PC-3 (cell line): ENCODE measurements around the gene CD180. TPM values are rescaled to one million over a fixed set of nuclear protein-coding genes. Genes with fewer than 3 reads are reported as not detected.

ENCODE experiments used
- ATAC-seq: fragments of 200-7000 bp; cut with Tn5 transposase; 2 replicates; pipeline ENCODE4 v1.9.1; 2020; ENCODE audit warnings: mild to moderate bottlenecking, moderate library complexity
- BruUV-seq: library from RNA; stranded (reverse); fragments of 400-500 nt; replicated peaks from 2 replicates; lab custom pipeline; 2021; lab: Mats Ljungman, UMichigan
- CTCF ChIA-PET: fragments of 300-600 bp; sonication (Branson Sonifier 250); formaldehyde crosslinking; loops from one replicate; lab custom pipeline; 2022; ENCODE audit warnings: antibody characterized with exemption; lab: Charles Lee
- POLR2A ChIA-PET: fragments of 300-600 bp; sonication (Branson Sonifier 250); formaldehyde crosslinking; loops from one replicate; lab custom pipeline; 2022; ENCODE audit warnings: antibody characterized with exemption; ENCODE audit not compliant: unreplicated experiment; lab: Charles Lee
- DNase-seq: peaks from one replicate; pipeline ENCODE4 v3.0.0-alpha.2; 2015
- H2AFZ ChIP-seq: fragments of 300-600 bp; sonication (generic); 2 replicates; pipeline ENCODE4 v1.6.0; 2016; ENCODE audit warnings: antibody characterized with exemption, low read length
- H3F3A ChIP-seq: fragments of 300-600 bp; sonication (generic); one replicate; pipeline ENCODE4 v1.6.0; 2017; ENCODE audit warnings: antibody characterized with exemption, low read length, control low read depth, mild to moderate bottlenecking; ENCODE audit not compliant: unreplicated experiment
- H3K27ac ChIP-seq: fragments of 300-600 bp; sonication (generic); 2 replicates; pipeline ENCODE4 v1.5.1; 2016; ENCODE audit warnings: mild to moderate bottlenecking, low read length
- H3K27me3 ChIP-seq: fragments of 300-600 bp; sonication (generic); 2 replicates; pipeline ENCODE4 v1.6.1; 2016; ENCODE audit warnings: low read length, mixed read lengths
- H3K36me3 ChIP-seq: fragments of 300-600 bp; sonication (generic); 2 replicates; pipeline ENCODE4 v1.6.1; 2016; ENCODE audit warnings: low read depth, mixed run types, low read length, mixed read lengths
- H3K4me1 ChIP-seq: fragments of 300-600 bp; sonication (generic); 2 replicates; pipeline ENCODE4 v1.5.1; 2016; ENCODE audit warnings: low read length; ENCODE audit not compliant: insufficient read depth
- H3K4me2 ChIP-seq: fragments of 300-600 bp; sonication (generic); 2 replicates; pipeline ENCODE4 v1.6.0; 2016; ENCODE audit warnings: low read length
- H3K4me3 ChIP-seq: fragments of 300-600 bp; sonication (generic); 2 replicates; pipeline ENCODE4 v1.5.1; 2016; ENCODE audit warnings: mild to moderate bottlenecking, low read length, mixed read lengths
- H3K79me2 ChIP-seq: fragments of 300-600 bp; sonication (generic); 2 replicates; pipeline ENCODE4 v1.6.1; 2017; ENCODE audit warnings: low read length, mixed read lengths
- H3K9ac ChIP-seq: fragments of 300-600 bp; sonication (generic); 2 replicates; pipeline ENCODE4 v1.6.0; 2016; ENCODE audit warnings: mild to moderate bottlenecking, low read length
- H3K9me2 ChIP-seq: fragments of 300-600 bp; sonication (generic); replicated peaks from 2 replicates; pipeline ENCODE4 v1.6.1; 2016; ENCODE audit warnings: mixed run types, low read length, mixed read lengths
- H3K9me3 ChIP-seq: fragments of 300-600 bp; sonication (generic); 2 replicates; pipeline ENCODE4 v1.6.1; 2016; ENCODE audit warnings: low read length, mixed read lengths
- H4K20me1 ChIP-seq: fragments of 300-600 bp; sonication (generic); 2 replicates; pipeline ENCODE4 v1.6.1; 2016; ENCODE audit warnings: low read length, mixed read lengths
- CTCF ChIP-seq: fragments of 300-600 bp; sonication (generic); conservative IDR thresholded peaks from 2 replicates; pipeline ENCODE4 v1.5.1; 2017; ENCODE audit warnings: antibody characterized with exemption, low read depth, mild to moderate bottlenecking, low read length
- EZH2 ChIP-seq: fragments of 300-600 bp; sonication (generic); IDR thresholded peaks from one replicate; pipeline ENCODE4 v1.6.1; 2017; ENCODE audit warnings: antibody characterized with exemption, mild to moderate bottlenecking, low read length; ENCODE audit not compliant: unreplicated experiment
- EZH2phosphoT487 ChIP-seq: fragments of 300-600 bp; sonication (generic); IDR thresholded peaks from 2 replicates; pipeline ENCODE4 v1.6.1; 2018; ENCODE audit warnings: mild to moderate bottlenecking, antibody characterized with exemption, low read length, borderline replicate concordance
- intact Hi-C: fragments of 100-400 bp; cut with micrococcal nuclease; formaldehyde crosslinking; loops from 2 replicates; pipeline ENCODE4 v1.9.0; 2023
- total RNA-seq: library from RNA; depleted of rRNA; stranded (reverse); fragments of >200 nt; gene quantifications from 2 replicates; pipeline ENCODE4 v1.2.3, GENCODE V29; 2014

CD180 gene
- total RNA-seq, 1 experiment from 2014 or later = not detected

- peaks cover 12% of the 10 kb centered on the region; the same call in 1 of the 2 replicates for H3K36me3 ChIP-seq
- ChIA-PET CTCF (interaction anchor here (1.7 kb wide), 1 partner anchor 47 kb away, joined by 7 read pairs; no protein-coding TSS in a partner anchor), POLR2A (no interaction called here)
- peak overlapping the region; percentile 92 for H3K27ac ChIP-seq
- H4K20me1 ChIP-seq = no peaks in the 10 kb centered on the region
- ATAC-seq = no peak
- peaks cover 7% of the 10 kb centered on the region for H3F3A ChIP-seq
- no TSS peak for BruUV-seq
- peaks cover 48% of the 10 kb centered on the region for H3K4me1 ChIP-seq
- no peaks in the 10 kb centered on the region for H3K79me2 ChIP-seq
- H3K9ac ChIP-seq = peak overlapping the region; percentile 44; the same call in 1 of the 2 replicates
- H2AFZ ChIP-seq = no peak overlapping the region
- no peaks in the 10 kb centered on the region for H3K27me3 ChIP-seq
- intact Hi-C loops = loop anchor here (1.0 kb wide), 1 partner anchor 46 kb away; no protein-coding TSS in a partner anchor
- H3K4me2 ChIP-seq = peak overlapping the region; percentile 78
- TF ChIP-seq CTCF = no peak
- no peak for TF ChIP-seq EZH2
- TF ChIP-seq EZH2phosphoT487 = no peak
- H3K4me3 ChIP-seq = 0 out of 2 replicates have a peak overlapping the region, but pooled peaks have one; percentile 48
- H3K9me3 ChIP-seq = no peaks in the 10 kb centered on the region
- no peaks in the 10 kb centered on the region for H3K9me2 ChIP-seq
- no peak for DNase-seq
Measured at GRCh38 chr5:67161767-67162166, 34.8 kb downstream of the CD180 start.

DNA sequence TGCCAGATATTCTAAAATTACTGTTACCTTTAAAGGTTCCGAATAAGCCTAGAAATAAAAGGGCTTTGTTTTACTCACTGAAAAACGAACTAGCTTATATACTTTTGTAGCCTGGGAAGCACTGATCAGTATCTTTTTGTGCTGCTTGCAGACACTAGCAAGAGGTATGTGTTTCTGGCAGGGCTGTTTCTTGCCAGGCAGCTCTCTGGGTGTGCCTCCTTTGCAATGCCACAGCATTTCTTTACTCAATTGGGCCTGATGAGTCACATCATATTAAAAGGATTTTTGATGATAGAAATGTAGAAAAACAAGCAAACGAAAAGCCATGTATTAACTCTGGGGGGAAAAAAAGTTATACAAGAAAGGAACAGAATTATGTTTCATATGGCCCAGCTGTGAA, 35.6 kb downstream of the CD180 start:
- peak; percentile 95 for ATAC-seq
- no peak overlapping the region for H2AFZ ChIP-seq
- TF ChIP-seq CTCF = no peak
- CTCF ChIA-PET = interaction anchor here (0.7 to 1.7 kb wide), 2 partner anchors 46 to 48 kb away, joined by 3 to 7 read pairs; no protein-coding TSS in a partner anchor
- H3K9ac ChIP-seq = peak overlapping the region; percentile 64
- H3K27me3 ChIP-seq = no peaks in the 10 kb centered on the region
- H3K27ac ChIP-seq = peak overlapping the region; percentile 92
- peak overlapping the region; percentile 48; the same call in 1 of the 2 replicates for H3K4me3 ChIP-seq
- H3K4me2 ChIP-seq = peak overlapping the region; percentile 78
- peaks cover 12% of the 10 kb centered on the region; the same call in 1 of the 2 replicates for H3K36me3 ChIP-seq
- intact Hi-C loops = loop anchor here (1.0 kb wide), 1 partner anchor 46 kb away; no protein-coding TSS in a partner anchor
- H3K79me2 ChIP-seq = no peaks in the 10 kb centered on the region
- H4K20me1 ChIP-seq = no peaks in the 10 kb centered on the region
- DNase-seq = peak; percentile 87
- POLR2A ChIA-PET = no interaction called here
- H3K9me2 ChIP-seq = no peaks in the 10 kb centered on the region
- H3K9me3 ChIP-seq = no peaks in the 10 kb centered on the region
- peaks cover 42% of the 10 kb centered on the region for H3K4me1 ChIP-seq
- BruUV-seq = no TSS peak
- H3F3A ChIP-seq = peaks cover 7% of the 10 kb centered on the region

DNA sequence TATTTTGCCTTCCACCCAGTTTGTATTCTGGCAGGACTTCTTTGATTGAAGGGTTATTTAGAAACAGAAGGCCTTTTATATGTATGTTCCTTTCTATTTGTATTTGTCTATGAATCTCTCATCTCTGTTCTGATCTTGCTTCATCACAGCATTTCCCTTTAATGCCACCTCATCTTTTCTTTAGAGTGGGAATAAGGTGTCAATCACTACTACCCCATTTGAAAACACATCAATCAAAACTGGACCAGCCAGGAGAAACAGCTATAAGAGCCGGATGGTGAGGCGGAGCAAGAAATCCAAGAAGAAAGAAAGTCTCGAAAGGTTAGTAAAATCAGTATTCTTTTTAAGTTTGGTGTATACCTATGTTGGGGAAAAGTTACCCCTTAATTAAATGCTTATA, 36.3 kb downstream of the CD180 start:
- Histone ChIP-seq H3F3A (peaks cover 7% of the 10 kb centered on the region), H3K4me1 (peaks cover 37% of the 10 kb centered on the region), H3K79me2 (no peaks in the 10 kb centered on the region), H3K4me3 (peak overlapping the region; percentile 28; the same call in 1 of the 2 replicates), H3K9me2 (no peaks in the 10 kb centered on the region), H4K20me1 (no peaks in the 10 kb centered on the region), H3K27me3 (no peaks in the 10 kb centered on the region), H2AFZ (no peak overlapping the region), H3K36me3 (peaks cover 12% of the 10 kb centered on the region), H3K4me2 (peak overlapping the region; percentile 78), H3K9me3 (no peaks in the 10 kb centered on the region), H3K9ac (peak overlapping the region; percentile 64), H3K27ac (peak overlapping the region; percentile 92)
- ChIA-PET POLR2A (no interaction called here), CTCF (interaction anchor here (0.7 kb wide), 1 partner anchor 47 kb away, joined by 3 read pairs; no protein-coding TSS in a partner anchor)
- no peak for TF ChIP-seq EZH2phosphoT487
- no peak for TF ChIP-seq CTCF
- TF ChIP-seq EZH2 = no peak
- ATAC-seq (no peak; the same call in 1 of the 2 replicates), DNase-seq (peak; percentile 27)
- no TSS peak for BruUV-seq
- intact Hi-C loops = no loop called here
